Retinal pigment epithelial cell (primary cell): ENCODE measurements around the gene OSTF1.
A peak's percentile ranks its signal among the peaks of the same experiment; 100 is the strongest.

Experiments
- DNase-seq: peaks from one replicate; pipeline ENCODE4 v3.0.0-alpha.2; 2010; ENCODE audit warnings: low read depth
- H3K4me3 ChIP-seq: 2 replicates; pipeline ENCODE4 v1.5.1; 2011; ENCODE audit warnings: mild to moderate bottlenecking, low read length, control low read depth, moderate library complexity
- TF ChIP-seq, protein P1 (sequence below): conservative IDR thresholded peaks from 2 replicates; pipeline ENCODE4 v1.5.1; 2011; ENCODE audit warnings: low read depth, low read length, control low read depth, inconsistent platforms

Gene OSTF1

DNA sequence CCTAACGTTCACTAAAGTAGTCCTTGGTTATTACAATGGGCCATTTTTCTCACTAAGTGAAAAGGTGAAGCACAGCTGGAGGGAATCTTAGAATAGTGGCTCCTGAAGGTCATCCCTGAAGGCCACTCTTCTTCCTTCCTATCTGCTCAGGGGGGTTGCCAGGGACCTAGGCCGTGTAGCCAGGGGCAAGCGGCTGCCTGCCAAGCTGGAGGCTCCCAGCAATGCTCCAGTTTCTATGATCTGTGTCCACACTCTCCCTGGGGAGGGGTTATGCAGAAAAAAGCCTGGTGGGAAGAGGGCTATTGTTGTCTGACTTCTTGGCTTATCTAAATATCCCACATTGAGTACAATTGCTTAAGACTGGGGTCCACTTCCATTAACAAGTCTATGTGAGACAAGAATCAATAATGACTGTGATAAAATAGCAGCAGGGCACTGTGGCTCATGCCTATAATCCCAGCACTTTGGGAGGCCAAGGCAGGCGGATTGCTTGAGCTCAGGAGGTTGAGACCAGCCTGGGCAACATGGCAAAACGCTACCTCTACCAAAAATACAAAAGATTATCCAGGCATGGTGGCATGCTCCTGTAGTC, 4.1 kb upstream of the OSTF1 start:
- TF ChIP-seq, protein P1, sequence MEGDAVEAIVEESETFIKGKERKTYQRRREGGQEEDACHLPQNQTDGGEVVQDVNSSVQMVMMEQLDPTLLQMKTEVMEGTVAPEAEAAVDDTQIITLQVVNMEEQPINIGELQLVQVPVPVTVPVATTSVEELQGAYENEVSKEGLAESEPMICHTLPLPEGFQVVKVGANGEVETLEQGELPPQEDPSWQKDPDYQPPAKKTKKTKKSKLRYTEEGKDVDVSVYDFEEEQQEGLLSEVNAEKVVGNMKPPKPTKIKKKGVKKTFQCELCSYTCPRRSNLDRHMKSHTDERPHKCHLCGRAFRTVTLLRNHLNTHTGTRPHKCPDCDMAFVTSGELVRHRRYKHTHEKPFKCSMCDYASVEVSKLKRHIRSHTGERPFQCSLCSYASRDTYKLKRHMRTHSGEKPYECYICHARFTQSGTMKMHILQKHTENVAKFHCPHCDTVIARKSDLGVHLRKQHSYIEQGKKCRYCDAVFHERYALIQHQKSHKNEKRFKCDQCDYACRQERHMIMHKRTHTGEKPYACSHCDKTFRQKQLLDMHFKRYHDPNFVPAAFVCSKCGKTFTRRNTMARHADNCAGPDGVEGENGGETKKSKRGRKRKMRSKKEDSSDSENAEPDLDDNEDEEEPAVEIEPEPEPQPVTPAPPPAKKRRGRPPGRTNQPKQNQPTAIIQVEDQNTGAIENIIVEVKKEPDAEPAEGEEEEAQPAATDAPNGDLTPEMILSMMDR, result no peak
- H3K4me3 ChIP-seq, result no peak overlapping the region
- DNase-seq, result no peak

DNA sequence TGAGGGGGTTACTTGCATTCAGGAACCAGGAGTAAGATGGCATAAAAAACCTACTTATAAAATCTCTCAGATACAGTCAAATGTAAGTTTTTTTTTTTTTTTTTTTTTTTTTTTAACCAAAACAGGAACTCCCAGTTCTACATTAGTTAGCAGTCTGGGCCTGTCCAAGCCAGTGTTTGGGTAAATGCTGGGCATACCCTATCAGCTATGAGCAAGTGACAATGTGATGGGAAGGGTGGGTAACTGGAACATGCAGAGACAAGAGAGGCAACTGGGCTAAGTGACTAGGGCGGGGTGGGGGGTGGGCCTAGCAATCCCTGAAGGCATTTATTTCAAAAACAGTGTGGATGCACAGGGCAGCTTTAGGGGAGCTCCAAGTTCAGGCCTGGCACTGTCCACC, 2.7 kb upstream of the OSTF1 start:
- TF ChIP-seq, protein P1, result no peak
- no peak overlapping the region for H3K4me3 ChIP-seq
- no peak for DNase-seq

- H3K4me3 ChIP-seq, result peak overlapping the region; percentile 87
- TF ChIP-seq, protein P1, result no peak
- DNase-seq, result no peak
Measured at GRCh38 chr9:75086541-75087288, 1.6 kb upstream of the OSTF1 start.

- peak overlapping the region; percentile 87 for H3K4me3 ChIP-seq
- TF ChIP-seq, protein P1, result no peak
- DNase-seq, result no peak
Measured at GRCh38 chr9:75087289-75087823, 958 bp upstream of the OSTF1 start.

- TF ChIP-seq, protein P1, result peak; percentile 16
- peak overlapping the region; percentile 87 for H3K4me3 ChIP-seq
- DNase-seq, result no peak
Measured at GRCh38 chr9:75088646-75089372, 495 bp downstream of the OSTF1 start.

DNA sequence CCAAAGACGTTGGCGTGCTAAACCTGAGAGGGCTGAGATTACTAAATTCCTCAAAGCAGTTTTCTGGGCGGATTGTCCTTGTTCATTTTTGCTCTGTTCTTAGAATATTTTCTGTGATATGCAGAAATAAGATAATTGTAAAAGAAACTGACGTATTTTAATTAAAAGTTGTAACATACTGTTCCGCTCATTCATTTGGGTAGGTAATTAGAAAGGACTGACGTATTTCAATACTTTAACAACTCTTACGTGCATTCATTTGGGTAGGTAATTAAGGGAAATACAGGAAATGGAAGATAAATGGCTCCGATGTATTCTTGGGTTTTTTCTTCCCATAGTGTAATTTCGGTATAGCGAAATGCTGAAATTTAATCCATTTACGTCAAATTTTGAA, 1.1 kb downstream of the OSTF1 start:
- TF ChIP-seq, protein P1, result no peak
- H3K4me3 ChIP-seq, result peak overlapping the region; percentile 87
- no peak for DNase-seq
